ENCODE measurements around the gene ZNF76. TPM values are rescaled to one million over a fixed set of nuclear protein-coding genes. Genes with fewer than 3 reads are reported as not detected.
A peak's percentile ranks its signal among the peaks of the same experiment; 100 is the strongest.

ZNF76 gene
- total and polyA plus RNA-seq, 9 of the 15 experiments (the other 6 are each of a cell fraction or from before 2014, with no cell fraction given), result 1.2 to 17.8 (median 10.7) TPM

GRCh38 chr6:35294308-35294945, 34.9 kb downstream of the ZNF76 start (continued):
- TF ChIP-seq MYNN (IDR thresholded peaks at IDR 0.05) (no peak), MYNN (CRISPR knock-in tag; IDR thresholded peaks at IDR 0.05) (no peak), RB1 (IDR thresholded peaks at IDR 0.05; ENCODE audit: low read depth) (peak; percentile 34; the same call in 1 of the 2 replicates), MTA2 (IDR thresholded peaks at IDR 0.05; ENCODE audit: low read depth) (no peak), SIN3B (IDR thresholded peaks at IDR 0.05; ENCODE audit: low read depth) (no peak), XRCC4 (IDR thresholded peaks at IDR 0.05; ENCODE audit: extremely low read depth, insufficient read depth, insufficient read length) (no peak), NFYB (IDR thresholded peaks at IDR 0.05; ENCODE audit: extremely low read depth, insufficient read length) (no peak), U2AF1 (optimal IDR thresholded peaks at IDR 0.05; ENCODE audit: low read depth, low read length) (no peak), STAT5A (IDR thresholded peaks at IDR 0.05; ENCODE audit: borderline replicate concordance, low read length) (no peak), TCF15 (CRISPR knock-in tag; IDR thresholded peaks at IDR 0.05) (no peak), SAP30 (IDR thresholded peaks at IDR 0.05; ENCODE audit: borderline replicate concordance, insufficient read depth, low read depth, low read length, poor library complexity, severe bottlenecking) (no peak), PCBP2 (IDR thresholded peaks at IDR 0.05; ENCODE audit: low read depth, low read length, poor library complexity, severe bottlenecking) (no peak), CBX8 (IDR thresholded peaks at IDR 0.05; ENCODE audit: borderline replicate concordance, extremely low read depth, low read depth, low read length, poor library complexity, severe bottlenecking) (no peak), CEBPG (CRISPR knock-in tag; IDR thresholded peaks at IDR 0.05) (no peak), CEBPG (tag; conservative IDR thresholded peaks at IDR 0.05 in 1 of 2, IDR thresholded peaks at IDR 0.05 in 1 of 2) (no peak), ZNF561 (CRISPR knock-in tag; conservative IDR thresholded peaks at IDR 0.05) (no peak), WHSC1 (IDR thresholded peaks at IDR 0.05; ENCODE audit: low read length) (no peak), XRCC5 (IDR thresholded peaks at IDR 0.05; ENCODE audit: low read depth, low read length) (0 out of 2 replicates have a peak, but pooled peaks have one; percentile 58), ZNF785 (CRISPR knock-in tag; IDR thresholded peaks at IDR 0.05) (no peak), TAF15 (IDR thresholded peaks at IDR 0.05; ENCODE audit: low read depth, low read length) (no peak), RBM34 (IDR thresholded peaks at IDR 0.05; ENCODE audit: borderline replicate concordance, insufficient read depth, low read length) (no peak), MEF2D (tag; conservative IDR thresholded peaks at IDR 0.05; ENCODE audit: low read depth) (no peak), ZNF316 (IDR thresholded peaks at IDR 0.05) (no peak), FOXM1 (IDR thresholded peaks at IDR 0.05; ENCODE audit: low read depth) (no peak), FOXM1 (CRISPR knock-in tag; IDR thresholded peaks at IDR 0.05; ENCODE audit: low read depth) (no peak)
- TF ChIP-seq, protein P1, sequence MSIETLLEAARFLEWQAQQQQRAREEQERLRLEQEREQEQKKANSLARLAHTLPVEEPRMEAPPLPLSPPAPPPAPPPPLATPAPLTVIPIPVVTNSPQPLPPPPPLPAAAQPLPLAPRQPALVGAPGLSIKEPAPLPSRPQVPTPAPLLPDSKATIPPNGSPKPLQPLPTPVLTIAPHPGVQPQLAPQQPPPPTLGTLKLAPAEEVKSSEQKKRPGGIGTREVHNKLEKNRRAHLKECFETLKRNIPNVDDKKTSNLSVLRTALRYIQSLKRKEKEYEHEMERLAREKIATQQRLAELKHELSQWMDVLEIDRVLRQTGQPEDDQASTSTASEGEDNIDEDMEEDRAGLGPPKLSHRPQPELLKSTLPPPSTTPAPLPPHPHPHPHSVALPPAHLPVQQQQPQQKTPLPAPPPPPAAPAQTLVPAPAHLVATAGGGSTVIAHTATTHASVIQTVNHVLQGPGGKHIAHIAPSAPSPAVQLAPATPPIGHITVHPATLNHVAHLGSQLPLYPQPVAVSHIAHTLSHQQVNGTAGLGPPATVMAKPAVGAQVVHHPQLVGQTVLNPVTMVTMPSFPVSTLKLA (conservative IDR thresholded peaks at IDR 0.05), result no peak
- TF ChIP-seq, protein P2, sequence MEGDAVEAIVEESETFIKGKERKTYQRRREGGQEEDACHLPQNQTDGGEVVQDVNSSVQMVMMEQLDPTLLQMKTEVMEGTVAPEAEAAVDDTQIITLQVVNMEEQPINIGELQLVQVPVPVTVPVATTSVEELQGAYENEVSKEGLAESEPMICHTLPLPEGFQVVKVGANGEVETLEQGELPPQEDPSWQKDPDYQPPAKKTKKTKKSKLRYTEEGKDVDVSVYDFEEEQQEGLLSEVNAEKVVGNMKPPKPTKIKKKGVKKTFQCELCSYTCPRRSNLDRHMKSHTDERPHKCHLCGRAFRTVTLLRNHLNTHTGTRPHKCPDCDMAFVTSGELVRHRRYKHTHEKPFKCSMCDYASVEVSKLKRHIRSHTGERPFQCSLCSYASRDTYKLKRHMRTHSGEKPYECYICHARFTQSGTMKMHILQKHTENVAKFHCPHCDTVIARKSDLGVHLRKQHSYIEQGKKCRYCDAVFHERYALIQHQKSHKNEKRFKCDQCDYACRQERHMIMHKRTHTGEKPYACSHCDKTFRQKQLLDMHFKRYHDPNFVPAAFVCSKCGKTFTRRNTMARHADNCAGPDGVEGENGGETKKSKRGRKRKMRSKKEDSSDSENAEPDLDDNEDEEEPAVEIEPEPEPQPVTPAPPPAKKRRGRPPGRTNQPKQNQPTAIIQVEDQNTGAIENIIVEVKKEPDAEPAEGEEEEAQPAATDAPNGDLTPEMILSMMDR (IDR thresholded peaks at IDR 0.05 in 2 of 3, conservative IDR thresholded peaks at IDR 0.05 in 1 of 3; ENCODE audit: insufficient read depth in 2 of 3, low read depth in 1 of 3, low read length in 3 of 3), result peak; percentile 88 to 96 (median 91)

Data from K562 (cell line).